ENCODE data around the gene RALGDS. TPM values are rescaled to one million over a fixed set of nuclear protein-coding genes. Genes with fewer than 3 reads are reported as not detected.

RALGDS gene
- total RNA-seq, 1 donor from 2014 or later = 29.2 TPM

DNA sequence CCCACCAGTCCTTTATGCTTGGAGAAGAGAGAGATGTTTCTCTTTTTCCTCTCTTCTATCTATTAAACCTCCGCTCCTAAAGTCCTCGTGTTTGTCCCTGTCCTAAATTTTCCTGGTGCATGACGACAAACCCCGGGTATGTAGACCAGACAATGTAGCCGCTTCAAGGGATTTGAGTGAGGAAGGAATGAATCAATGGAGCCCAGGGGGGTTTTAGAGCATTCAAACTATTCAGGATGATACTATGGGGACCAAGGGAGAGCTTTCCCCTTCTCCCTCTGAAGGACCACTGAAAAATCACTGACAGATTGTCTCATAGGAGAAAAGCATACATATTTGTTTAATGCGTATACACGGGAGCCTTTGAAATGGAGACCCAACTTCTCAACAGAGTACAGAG lies 40.9 kb downstream of the RALGDS start:
- H3K27me3 Mint-ChIP-seq = peaks cover 6% of the 10 kb centered on the region
- intact Hi-C loops (cut with micrococcal nuclease) = no loop called here
- ChIA-PET CTCF (no interaction called here), POLR2A (no interaction called here)
- no peak overlapping the region for H3K4me3 Mint-ChIP-seq
- no peaks in the 10 kb centered on the region for H3K4me1 Mint-ChIP-seq
- TF ChIP-seq, protein P1, sequence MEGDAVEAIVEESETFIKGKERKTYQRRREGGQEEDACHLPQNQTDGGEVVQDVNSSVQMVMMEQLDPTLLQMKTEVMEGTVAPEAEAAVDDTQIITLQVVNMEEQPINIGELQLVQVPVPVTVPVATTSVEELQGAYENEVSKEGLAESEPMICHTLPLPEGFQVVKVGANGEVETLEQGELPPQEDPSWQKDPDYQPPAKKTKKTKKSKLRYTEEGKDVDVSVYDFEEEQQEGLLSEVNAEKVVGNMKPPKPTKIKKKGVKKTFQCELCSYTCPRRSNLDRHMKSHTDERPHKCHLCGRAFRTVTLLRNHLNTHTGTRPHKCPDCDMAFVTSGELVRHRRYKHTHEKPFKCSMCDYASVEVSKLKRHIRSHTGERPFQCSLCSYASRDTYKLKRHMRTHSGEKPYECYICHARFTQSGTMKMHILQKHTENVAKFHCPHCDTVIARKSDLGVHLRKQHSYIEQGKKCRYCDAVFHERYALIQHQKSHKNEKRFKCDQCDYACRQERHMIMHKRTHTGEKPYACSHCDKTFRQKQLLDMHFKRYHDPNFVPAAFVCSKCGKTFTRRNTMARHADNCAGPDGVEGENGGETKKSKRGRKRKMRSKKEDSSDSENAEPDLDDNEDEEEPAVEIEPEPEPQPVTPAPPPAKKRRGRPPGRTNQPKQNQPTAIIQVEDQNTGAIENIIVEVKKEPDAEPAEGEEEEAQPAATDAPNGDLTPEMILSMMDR (IDR thresholded peaks at IDR 0.05) = no peak
- no peak for DNase-seq
- H3K27ac Mint-ChIP-seq = no peak overlapping the region
- ATAC-seq (ENCODE audit: low read depth) = no peak
- no peaks in the 10 kb centered on the region for H3K36me3 Mint-ChIP-seq (ENCODE audit: low read depth)
- no peaks in the 10 kb centered on the region for H3K9me3 Mint-ChIP-seq

DNA sequence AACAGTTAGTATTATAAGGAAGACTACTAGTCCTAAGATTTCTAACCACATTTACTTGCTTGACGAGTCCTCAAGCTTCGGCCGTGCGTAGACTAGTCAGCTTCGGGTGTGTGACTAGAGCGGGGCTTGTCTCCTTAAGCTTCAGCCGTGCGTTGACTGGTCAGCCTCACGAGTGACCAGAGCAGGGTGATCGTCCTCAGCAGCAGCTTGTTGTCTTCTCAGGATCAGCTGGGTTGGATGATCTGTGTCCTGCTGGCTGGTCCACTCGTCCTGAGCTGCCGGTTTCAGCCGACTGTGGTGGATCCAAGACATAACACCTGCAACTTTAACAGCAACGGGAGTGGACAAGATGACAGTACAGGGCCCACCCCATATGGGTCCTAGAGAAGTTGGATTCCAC lies 42.6 kb downstream of the RALGDS start:
- H3K27me3 Mint-ChIP-seq = peaks cover 9% of the 10 kb centered on the region
- POLR2A ChIA-PET = no interaction called here
- no peaks in the 10 kb centered on the region for H3K36me3 Mint-ChIP-seq (ENCODE audit: low read depth)
- DNase-seq (no peak), ATAC-seq (ENCODE audit: low read depth) (no peak)
- no peak overlapping the region for H3K4me3 Mint-ChIP-seq
- H3K4me1 Mint-ChIP-seq = no peaks in the 10 kb centered on the region
- no peak overlapping the region for H3K27ac Mint-ChIP-seq
- CTCF ChIA-PET = no interaction called here
- intact Hi-C loops (cut with micrococcal nuclease) = no loop called here
- H3K9me3 Mint-ChIP-seq = no peaks in the 10 kb centered on the region
- TF ChIP-seq, protein P1 (IDR thresholded peaks at IDR 0.05) = no peak

DNA sequence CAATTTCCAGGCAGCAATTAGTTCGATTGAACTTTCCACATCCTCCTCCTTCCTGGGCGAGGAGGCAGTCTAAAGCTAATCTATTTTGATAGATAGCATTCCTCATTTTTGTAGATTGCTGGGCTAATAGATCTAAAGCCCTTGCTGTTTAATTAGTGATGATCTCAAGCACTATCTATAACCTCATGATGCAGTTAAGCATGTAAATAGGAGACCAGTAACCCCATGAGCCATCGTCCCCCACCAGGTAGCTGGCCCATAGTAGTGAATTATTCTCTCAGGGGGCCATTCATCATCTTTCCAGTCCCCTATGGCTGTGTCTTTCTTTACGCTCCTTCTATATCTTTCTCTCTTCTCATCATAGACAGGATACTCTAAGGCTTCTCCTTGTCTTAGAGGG lies 44.3 kb downstream of the RALGDS start:
- no peak for DNase-seq
- POLR2A ChIA-PET = no interaction called here
- H3K9me3 Mint-ChIP-seq = no peaks in the 10 kb centered on the region
- TF ChIP-seq, protein P1 (IDR thresholded peaks at IDR 0.05) = no peak
- no peaks in the 10 kb centered on the region for H3K4me1 Mint-ChIP-seq
- no peak for ATAC-seq (ENCODE audit: low read depth)
- intact Hi-C loops (cut with micrococcal nuclease) = no loop called here
- no peak overlapping the region for H3K4me3 Mint-ChIP-seq
- no peak overlapping the region for H3K27ac Mint-ChIP-seq
- H3K27me3 Mint-ChIP-seq = peaks cover 8% of the 10 kb centered on the region
- no peaks in the 10 kb centered on the region for H3K36me3 Mint-ChIP-seq (ENCODE audit: low read depth)
- CTCF ChIA-PET = no interaction called here

DNA sequence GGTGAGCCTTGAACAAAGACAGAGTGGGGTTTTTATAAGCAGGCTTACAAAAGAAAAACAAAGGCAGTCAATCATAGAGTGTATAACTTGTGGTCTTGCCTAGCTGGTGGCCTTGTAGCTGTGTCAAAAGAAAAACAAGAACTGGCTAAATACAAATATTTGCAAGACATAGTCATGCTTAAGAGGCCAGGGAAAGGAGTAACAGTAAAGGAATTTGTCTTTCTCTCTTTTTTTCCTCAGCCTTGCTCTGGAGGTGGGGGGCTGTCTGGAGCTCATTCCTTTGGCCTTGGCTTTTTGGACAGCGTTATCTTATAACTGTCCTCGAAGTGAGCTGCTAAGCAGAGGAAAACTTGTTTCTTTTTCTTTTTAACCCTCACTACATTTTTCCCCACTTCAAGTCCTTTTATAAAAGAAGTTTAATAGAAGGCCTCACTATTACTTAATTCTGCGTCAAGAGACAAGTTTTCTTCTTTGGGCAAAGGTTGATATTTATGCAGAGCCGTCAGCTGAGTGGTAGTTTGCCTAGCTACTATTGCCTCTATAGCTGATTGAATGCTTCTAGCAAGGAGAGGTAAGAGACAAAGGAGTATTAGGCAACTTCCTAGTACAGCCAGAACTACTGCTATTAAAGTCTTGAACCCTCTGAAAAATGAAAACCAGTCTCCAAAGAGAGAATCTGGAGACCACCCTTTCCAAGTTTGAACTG lies 45.0 kb downstream of the RALGDS start:
- H3K4me1 Mint-ChIP-seq = no peaks in the 10 kb centered on the region
- H3K27ac Mint-ChIP-seq = no peak overlapping the region
- H3K36me3 Mint-ChIP-seq (ENCODE audit: low read depth) = no peaks in the 10 kb centered on the region
- ChIA-PET CTCF (no interaction called here), POLR2A (no interaction called here)
- DNase-seq (no peak), ATAC-seq (ENCODE audit: low read depth) (no peak)
- no peaks in the 10 kb centered on the region for H3K9me3 Mint-ChIP-seq
- intact Hi-C loops (cut with micrococcal nuclease) = no loop called here
- no peak overlapping the region for H3K4me3 Mint-ChIP-seq
- TF ChIP-seq, protein P1 (IDR thresholded peaks at IDR 0.05) = no peak
- H3K27me3 Mint-ChIP-seq = peaks cover 8% of the 10 kb centered on the region

DNA sequence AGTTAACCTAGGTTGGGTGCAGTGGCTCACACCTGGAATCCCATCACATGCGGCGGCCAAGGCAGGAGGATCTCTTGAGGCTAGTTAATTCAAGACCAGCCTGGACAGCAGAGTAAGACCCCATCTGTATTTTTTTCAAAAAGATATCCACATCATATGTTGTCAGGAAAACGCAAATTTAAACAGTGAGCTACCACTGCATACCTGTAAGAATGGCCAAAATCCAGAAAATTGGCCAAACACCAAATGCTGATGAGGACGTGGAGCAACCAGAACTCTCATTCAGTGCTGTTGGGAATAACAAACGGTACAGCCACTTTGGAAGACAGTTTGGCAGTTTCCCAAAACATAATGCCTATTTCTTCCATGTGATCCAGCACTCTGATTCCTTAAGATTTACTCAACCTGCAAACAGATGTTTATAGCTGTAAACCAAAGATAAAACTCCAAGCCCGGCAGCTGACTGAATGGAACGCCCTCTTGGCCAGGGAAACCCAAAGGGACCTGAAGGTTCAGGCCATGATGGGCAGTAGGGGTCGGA lies 46.9 kb downstream of the RALGDS start:
- Mint-ChIP-seq H3K9me3 (no peaks in the 10 kb centered on the region), H3K27me3 (peaks cover 3% of the 10 kb centered on the region), H3K36me3 (ENCODE audit: low read depth) (no peaks in the 10 kb centered on the region), H3K4me1 (no peaks in the 10 kb centered on the region), H3K27ac (no peak overlapping the region), H3K4me3 (no peak overlapping the region)
- TF ChIP-seq, protein P1 (IDR thresholded peaks at IDR 0.05) = no peak
- ChIA-PET POLR2A (no interaction called here), CTCF (interaction anchor here (1.1 kb wide), 1 partner anchor 70 kb away, joined by 3 read pairs; no protein-coding TSS in a partner anchor)
- ATAC-seq (ENCODE audit: low read depth) (no peak), DNase-seq (no peak)
- intact Hi-C loops (cut with micrococcal nuclease) = no loop called here
